GM12878 (cell line): ENCODE data around the gene TACC3. TPM values are rescaled to one million over a fixed set of nuclear protein-coding genes. Genes with fewer than 3 reads are reported as not detected.

Source experiments
- ATAC-seq: fragments of 200-7000 bp; cut with Tn5 transposase; 3 replicates; pipeline ENCODE4 v1.9.1; 2020; ENCODE audit warnings: mild to moderate bottlenecking, moderate library complexity
- BruUV-seq: library from RNA; stranded (reverse); fragments of 400-500 nt; replicated peaks from 2 replicates; lab custom pipeline; 2021; lab: Mats Ljungman, UMichigan
- CTCF ChIA-PET: fragments of 300-600 bp; sonication (Branson Sonifier 250); formaldehyde crosslinking; extraction: SDS; loops from one replicate; lab custom pipeline; 2021; ENCODE audit warnings: inconsistent platforms; lab: Yijun Ruan, JAX
- POLR2A ChIA-PET: fragments of 350-600 bp; formaldehyde crosslinking; extraction: SDS; loops from one replicate; lab custom pipeline; 2021; ENCODE audit warnings: inconsistent platforms; lab: Charles Lee
- RAD21 ChIA-PET: fragments of 300-600 bp; sonication (Branson Sonifier 250); formaldehyde crosslinking; loops from one replicate; lab custom pipeline; 2023; ENCODE audit warnings: antibody characterized with exemption; ENCODE audit not compliant: unreplicated experiment; lab: Charles Lee
- SMC1A ChIA-PET: fragments of 300-600 bp; sonication (Branson Sonifier 250); formaldehyde crosslinking; loops from one replicate; lab custom pipeline; 2023; ENCODE audit not compliant: unreplicated experiment, uncharacterized antibody; lab: Charles Lee
- DNase-seq: peaks from one replicate; pipeline ENCODE4 v3.0.0-alpha.2; 2011; ENCODE audit warnings: low read depth, low spot score
- FAIRE-seq: peaks from 3 replicates; lab custom pipeline; 2011; peaks lifted over from hg19 to GRCh38; lab: Jason Lieb, UNC
- H2AFZ ChIP-seq: 2 replicates; pipeline ENCODE4 v1.6.0; 2011; ENCODE audit warnings: low read depth, low read length, control low read depth; ENCODE audit not compliant: control insufficient read depth
- H3K27ac ChIP-seq: 2 replicates; pipeline ENCODE4 v1.5.1; 2011; ENCODE audit warnings: control low read depth; ENCODE audit not compliant: control insufficient read depth, insufficient read depth
- H3K27me3 ChIP-seq, 2 experiments: replicated peaks in 1 of 2; 2 replicates each; pipeline versions ENCODE4 v1.6.0 to v1.6.1; 2011; ENCODE audit warnings: low read length in 1 of 2; ENCODE audit not compliant: control insufficient read depth in 2 of 2, insufficient read depth in 2 of 2
- H3K36me3 ChIP-seq, 2 experiments: 2 replicates each; pipeline ENCODE4 v1.5.1; 2011; ENCODE audit warnings: low read length in 1 of 2; ENCODE audit not compliant: control insufficient read depth in 2 of 2, insufficient read depth in 2 of 2
- H3K4me1 ChIP-seq: 2 replicates; pipeline ENCODE4 v1.6.1; 2011; ENCODE audit warnings: mild to moderate bottlenecking, low read length, moderate library complexity, mixed read lengths; ENCODE audit not compliant: control insufficient read depth, insufficient read depth
- H3K4me2 ChIP-seq: 2 replicates; pipeline ENCODE4 v1.6.0; 2011; ENCODE audit warnings: control low read depth; ENCODE audit not compliant: control insufficient read depth, insufficient read depth
- H3K4me3 ChIP-seq: fragments of 200-600 bp; sonication (generic); 2 replicates; pipeline ENCODE4 v1.5.1; 2016
- H3K79me2 ChIP-seq: 2 replicates; pipeline ENCODE4 v1.6.0; 2011; ENCODE audit warnings: low read length; ENCODE audit not compliant: control insufficient read depth, insufficient read depth
- H3K9ac ChIP-seq: 2 replicates; pipeline ENCODE4 v1.8.0; 2011; ENCODE audit warnings: low read length, control low read depth, mixed read lengths; ENCODE audit not compliant: control insufficient read depth, insufficient read depth
- H3K9me3 ChIP-seq: replicated peaks from 3 replicates; pipeline ENCODE4 v1.5.1; 2011; ENCODE audit warnings: mild to moderate bottlenecking, low read length; ENCODE audit not compliant: control insufficient read depth, insufficient read depth
- H4K20me1 ChIP-seq: 2 replicates; pipeline ENCODE4 v1.6.0; 2011; ENCODE audit not compliant: control insufficient read depth, insufficient read depth
- CBX5 ChIP-seq: sonication (generic); IDR thresholded peaks from 2 replicates; pipeline ENCODE4 v1.6.1; 2016; ENCODE audit warnings: low read depth, moderate library complexity, mild to moderate bottlenecking, inconsistent platforms
- EGR1 ChIP-seq, 2 experiments: IDR thresholded peaks; 1 replicate in 1 of 2; 2 replicates in 1 of 2; pipeline ENCODE4 v1.6.1; 2011 to 2012; ENCODE audit warnings: low read depth in 2 of 2, low read length in 2 of 2, borderline replicate concordance in 1 of 2, mild to moderate bottlenecking in 1 of 2, moderate library complexity in 1 of 2
- HCFC1 ChIP-seq: fragments of 150-350 bp; IDR thresholded peaks from 2 replicates; pipeline ENCODE4 v1.6.1; 2014; ENCODE audit warnings: low read length
- HSF1 ChIP-seq: fragments of 150-350 bp; IDR thresholded peaks from 2 replicates; pipeline ENCODE4 v1.6.1; 2014; ENCODE audit warnings: mild to moderate bottlenecking, low read depth, low read length
- IKZF2 ChIP-seq, 2 experiments: fragments of 450-650 bp; IDR thresholded peaks; 2 replicates each; pipeline ENCODE4 v1.6.1; 2017; ENCODE audit warnings: mild to moderate bottlenecking in 2 of 2, moderate library complexity in 2 of 2
- NR2F1 ChIP-seq: fragments of 450-650 bp; conservative IDR thresholded peaks from 2 replicates; pipeline ENCODE4 v1.6.1; 2017; ENCODE audit warnings: mild to moderate bottlenecking
- POLR2AphosphoS5 ChIP-seq: IDR thresholded peaks from 2 replicates; pipeline ENCODE4 v1.6.1; 2011; ENCODE audit warnings: mild to moderate bottlenecking, low read length, inconsistent platforms
- POU2F2 ChIP-seq: IDR thresholded peaks from 3 replicates; pipeline ENCODE4 v1.6.1; 2011; ENCODE audit warnings: low read depth, mild to moderate bottlenecking, low read length, borderline replicate concordance
- TCF3 ChIP-seq: IDR thresholded peaks from 2 replicates; pipeline ENCODE4 v1.6.1; 2012; ENCODE audit warnings: low read depth, mild to moderate bottlenecking, low read length, borderline replicate concordance; ENCODE audit not compliant: insufficient read depth
- ZNF207 ChIP-seq: fragments of 450-650 bp; IDR thresholded peaks from 2 replicates; pipeline ENCODE4 v1.6.1; 2014; ENCODE audit warnings: antibody characterized with exemption, mild to moderate bottlenecking, borderline replicate concordance
- ZNF687 ChIP-seq: fragments of 450-650 bp; IDR thresholded peaks from 2 replicates; pipeline ENCODE4 v1.6.1; 2017; ENCODE audit warnings: mild to moderate bottlenecking, moderate library complexity
- WGBS: methylation state at CpG from one replicate; pipeline ENCODE4 v1.1.6; 2016; ENCODE audit warnings: low lambda C conversion rate; ENCODE audit not compliant: insufficient replicate concordance, insufficient coverage; ENCODE audit errors: missing lambda C conversion rate; 5-methylcytosine and 5-hydroxymethylcytosine counted together
- in situ Hi-C: fragments of 300-500 bp; cut with MboI; formaldehyde crosslinking; loops from 9 replicates; pipeline ENCODE4 v1.14.3; 2018; ENCODE audit warnings: mixed read lengths
- intact Hi-C: fragments of 100-400 bp; cut with micrococcal nuclease; formaldehyde crosslinking; loops from one replicate; pipeline ENCODE4 v1.14.2; 2022; ENCODE audit not compliant: unreplicated experiment
- polyA plus RNA-seq, 11 experiments: library from polyadenylated mRNA; depleted of rRNA in 4 of 11; unstranded in 6 of 11; stranded (reverse) in 5 of 11; fragments of >200 nt; fragmentation: Nextera tagmentation in 4 of 11; fragmentation: Illumina TruSeq in 1 of 11; extraction: Ambion mirVana in 4 of 11; extraction: Trizol in 1 of 11; gene quantifications; 1 replicate in 1 of 11; 2 replicates in 10 of 11; pipeline versions ENCODE4 v1.2.1 to v1.2.3, GENCODE V29; 2011 to 2016; ENCODE audit warnings: inconsistent platforms in 2 of 11, missing spikeins in 2 of 11, low read depth in 1 of 11
- total RNA-seq, 4 experiments: library from RNA; depleted of rRNA in 3 of 4; stranded (reverse); fragments of >200 nt in 3 of 4; fragmentation: Illumina TruSeq in 1 of 4; extraction: Trizol in 1 of 4; gene quantifications; 2 replicates each; pipeline versions ENCODE4 v1.2.1 to v1.2.3, GENCODE V29; 2013 to 2021
- TF ChIP-seq, protein P1 (sequence below): fragments of 450-650 bp; conservative IDR thresholded peaks from 2 replicates; pipeline ENCODE4 v1.6.1; 2017; ENCODE audit warnings: mild to moderate bottlenecking, moderate library complexity
- TF ChIP-seq, protein P2 (sequence below): fragments of 450-650 bp; IDR thresholded peaks from 2 replicates; pipeline ENCODE4 v1.6.1; 2017; ENCODE audit warnings: mild to moderate bottlenecking

Gene TACC3
- total and polyA plus RNA-seq, 10 of the 15 experiments (the other 5 are each of a cell fraction or from before 2014, with no cell fraction given) = 2.8 to 121 (median 73.3) TPM

GRCh38 chr4:1788254-1788973 lies 67.1 kb downstream of the TACC3 start (continued):
- no peak for TF ChIP-seq ZNF687

- WGBS = 75% methylated on average over 17 of the region's 21 CpGs
- no peak for FAIRE-seq
- in situ Hi-C loops (no loop called here), intact Hi-C loops (no loop called here)
- Histone ChIP-seq H3K4me2 (no peak overlapping the region), H3K79me2 (no peaks in the 10 kb centered on the region), H3K9me3 (no peaks in the 10 kb centered on the region), H2AFZ (no peak overlapping the region), H4K20me1 (no peaks in the 10 kb centered on the region), H3K4me1 (no peaks in the 10 kb centered on the region), H3K9ac (no peak overlapping the region), H3K4me3 (no peak overlapping the region), H3K27ac (no peak overlapping the region), H3K27me3 (peaks cover 4 to 6% of the 10 kb centered on the region in 2 experiments; a peak in 3 of 4 replicates), H3K36me3 (no peaks in the 10 kb centered on the region)
- no peak for ATAC-seq
- RAD21 ChIA-PET = no interaction called here
- POLR2A ChIA-PET = no interaction called here
- DNase-seq = no peak
- SMC1A ChIA-PET = no interaction called here
- BruUV-seq = no TSS peak
- CTCF ChIA-PET = no interaction called here
- TF ChIP-seq IKZF2 (IDR thresholded peaks at IDR 0.05) (no peak), TCF3 (no peak), POLR2AphosphoS5 (no peak), HCFC1 (no peak), HSF1 (no peak), EGR1 (IDR thresholded peaks at IDR 0.05; ENCODE audit: borderline replicate concordance in 1 of 2, low read depth in 2 of 2, low read length in 2 of 2) (no peak), CBX5 (no peak), POU2F2 (no peak), NR2F1 (no peak), ZNF207 (no peak)
- TF ChIP-seq, protein P1, sequence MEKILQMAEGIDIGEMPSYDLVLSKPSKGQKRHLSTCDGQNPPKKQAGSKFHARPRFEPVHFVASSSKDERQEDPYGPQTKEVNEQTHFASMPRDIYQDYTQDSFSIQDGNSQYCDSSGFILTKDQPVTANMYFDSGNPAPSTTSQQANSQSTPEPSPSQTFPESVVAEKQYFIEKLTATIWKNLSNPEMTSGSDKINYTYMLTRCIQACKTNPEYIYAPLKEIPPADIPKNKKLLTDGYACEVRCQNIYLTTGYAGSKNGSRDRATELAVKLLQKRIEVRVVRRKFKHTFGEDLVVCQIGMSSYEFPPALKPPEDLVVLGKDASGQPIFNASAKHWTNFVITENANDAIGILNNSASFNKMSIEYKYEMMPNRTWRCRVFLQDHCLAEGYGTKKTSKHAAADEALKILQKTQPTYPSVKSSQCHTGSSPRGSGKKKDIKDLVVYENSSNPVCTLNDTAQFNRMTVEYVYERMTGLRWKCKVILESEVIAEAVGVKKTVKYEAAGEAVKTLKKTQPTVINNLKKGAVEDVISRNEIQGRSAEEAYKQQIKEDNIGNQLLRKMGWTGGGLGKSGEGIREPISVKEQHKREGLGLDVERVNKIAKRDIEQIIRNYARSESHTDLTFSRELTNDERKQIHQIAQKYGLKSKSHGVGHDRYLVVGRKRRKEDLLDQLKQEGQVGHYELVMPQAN = no peak
- TF ChIP-seq, protein P2, sequence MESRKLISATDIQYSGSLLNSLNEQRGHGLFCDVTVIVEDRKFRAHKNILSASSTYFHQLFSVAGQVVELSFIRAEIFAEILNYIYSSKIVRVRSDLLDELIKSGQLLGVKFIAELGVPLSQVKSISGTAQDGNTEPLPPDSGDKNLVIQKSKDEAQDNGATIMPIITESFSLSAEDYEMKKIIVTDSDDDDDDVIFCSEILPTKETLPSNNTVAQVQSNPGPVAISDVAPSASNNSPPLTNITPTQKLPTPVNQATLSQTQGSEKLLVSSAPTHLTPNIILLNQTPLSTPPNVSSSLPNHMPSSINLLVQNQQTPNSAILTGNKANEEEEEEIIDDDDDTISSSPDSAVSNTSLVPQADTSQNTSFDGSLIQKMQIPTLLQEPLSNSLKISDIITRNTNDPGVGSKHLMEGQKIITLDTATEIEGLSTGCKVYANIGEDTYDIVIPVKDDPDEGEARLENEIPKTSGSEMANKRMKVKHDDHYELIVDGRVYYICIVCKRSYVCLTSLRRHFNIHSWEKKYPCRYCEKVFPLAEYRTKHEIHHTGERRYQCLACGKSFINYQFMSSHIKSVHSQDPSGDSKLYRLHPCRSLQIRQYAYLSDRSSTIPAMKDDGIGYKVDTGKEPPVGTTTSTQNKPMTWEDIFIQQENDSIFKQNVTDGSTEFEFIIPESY = no peak
These were observed 68.2 kb downstream of the TACC3 start for GRCh38 chr4:1789552-1789951.
